Breast epithelium (tissue), 3 donors: ENCODE measurements around the gene GPR143.

Experiments used
- CTCF ChIP-seq, 3 donors: fragments of 450-650 bp; IDR thresholded peaks; one replicate each; pipeline ENCODE4 v1.5.1; 2016 to 2017; ENCODE audit warnings: antibody characterized with exemption in 3 of 3, mild to moderate bottlenecking in 3 of 3, moderate library complexity in 3 of 3
- POLR2A ChIP-seq: fragments of 450-650 bp; IDR thresholded peaks from one replicate; pipeline ENCODE4 v1.6.1; 2016; ENCODE audit warnings: antibody characterized with exemption, mild to moderate bottlenecking, moderate library complexity
- POLR2AphosphoS5 ChIP-seq, 3 donors: sonication (generic); formaldehyde crosslinking; IDR thresholded peaks; one replicate each; pipeline ENCODE4 v1.6.1; 2017; ENCODE audit warnings: antibody characterized with exemption in 3 of 3

GRCh38 chrX:9781941-9782340, 16.3 kb upstream of the GPR143 start:
- no peak for TF ChIP-seq POLR2A
- TF ChIP-seq CTCF (IDR thresholded peaks at IDR 0.05), result no peak
- no peak for TF ChIP-seq POLR2AphosphoS5 (IDR thresholded peaks at IDR 0.05)
